GM12891 (cell line): ENCODE results near the gene PAX4.

ENCODE experiments used
- PAX5 ChIP-seq: IDR thresholded peaks from 2 replicates; pipeline ENCODE4 v1.6.1; 2011; ENCODE audit warnings: low read length, moderate library complexity, mild to moderate bottlenecking; ENCODE audit not compliant: insufficient read depth, severe bottlenecking
- POLR2A ChIP-seq: IDR thresholded peaks from 2 replicates; pipeline ENCODE4 v1.6.1; 2011; ENCODE audit warnings: low read depth, low read length, control low read depth
- POLR2AphosphoS5 ChIP-seq: IDR thresholded peaks from 2 replicates; pipeline ENCODE4 v1.6.1; 2011; ENCODE audit warnings: low read depth, low read length, control low read depth
- POU2F2 ChIP-seq: IDR thresholded peaks from 2 replicates; pipeline ENCODE4 v1.6.1; 2011; ENCODE audit warnings: low read depth, mild to moderate bottlenecking, control low read depth, low read length, moderate library complexity
- SPI1 ChIP-seq: IDR thresholded peaks from 2 replicates; pipeline ENCODE4 v1.6.1; 2011; ENCODE audit warnings: low read depth, low read length, control low read depth
- TAF1 ChIP-seq: IDR thresholded peaks from 2 replicates; pipeline ENCODE4 v1.6.1; 2011; ENCODE audit warnings: low read depth, low read length, control low read depth

- no peak for TF ChIP-seq POLR2A
- no peak for TF ChIP-seq TAF1
- TF ChIP-seq POLR2AphosphoS5 = no peak
- TF ChIP-seq POU2F2 = no peak
- no peak for TF ChIP-seq PAX5
- TF ChIP-seq SPI1 = no peak
Observed at GRCh38 chr7:127665922-127666321, 48.0 kb upstream of the PAX4 start.
